ENCODE results near the gene KCTD14. TPM values are rescaled to one million over a fixed set of nuclear protein-coding genes. Genes with fewer than 3 reads are reported as not detected.
A peak's percentile ranks its signal among the peaks of the same experiment; 100 is the strongest.

The KCTD14 gene
- total RNA-seq, 4 donors from 2014 or later: 11.6 to 23.7 (median 14.4) TPM

GRCh38 chr11:78009062-78009461 lies 14.0 kb downstream of the KCTD14 start:
- Histone ChIP-seq H3K4me1 (peaks cover 0 to 5% of the 10 kb centered on the region in 2 donors), H3K36me3 (no peaks in the 10 kb centered on the region), H3K27ac (peak overlapping the region in 1 of 3 donors; percentile 27), H3K4me3 (replicated peaks in 1 of 3) (no peak overlapping the region), H3K27me3 (no peaks in the 10 kb centered on the region), H3K9me3 (no peaks in the 10 kb centered on the region)
- intact Hi-C loops (cut with DNase I): no loop called here
- WGBS, 2 donors: 27 to 44% methylated on average over 2 of the region's 2 CpGs
- no peak for DNase-seq
- TF ChIP-seq POLR2A (IDR thresholded peaks at IDR 0.05): no peak
- TF ChIP-seq, protein P1, sequence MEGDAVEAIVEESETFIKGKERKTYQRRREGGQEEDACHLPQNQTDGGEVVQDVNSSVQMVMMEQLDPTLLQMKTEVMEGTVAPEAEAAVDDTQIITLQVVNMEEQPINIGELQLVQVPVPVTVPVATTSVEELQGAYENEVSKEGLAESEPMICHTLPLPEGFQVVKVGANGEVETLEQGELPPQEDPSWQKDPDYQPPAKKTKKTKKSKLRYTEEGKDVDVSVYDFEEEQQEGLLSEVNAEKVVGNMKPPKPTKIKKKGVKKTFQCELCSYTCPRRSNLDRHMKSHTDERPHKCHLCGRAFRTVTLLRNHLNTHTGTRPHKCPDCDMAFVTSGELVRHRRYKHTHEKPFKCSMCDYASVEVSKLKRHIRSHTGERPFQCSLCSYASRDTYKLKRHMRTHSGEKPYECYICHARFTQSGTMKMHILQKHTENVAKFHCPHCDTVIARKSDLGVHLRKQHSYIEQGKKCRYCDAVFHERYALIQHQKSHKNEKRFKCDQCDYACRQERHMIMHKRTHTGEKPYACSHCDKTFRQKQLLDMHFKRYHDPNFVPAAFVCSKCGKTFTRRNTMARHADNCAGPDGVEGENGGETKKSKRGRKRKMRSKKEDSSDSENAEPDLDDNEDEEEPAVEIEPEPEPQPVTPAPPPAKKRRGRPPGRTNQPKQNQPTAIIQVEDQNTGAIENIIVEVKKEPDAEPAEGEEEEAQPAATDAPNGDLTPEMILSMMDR (IDR thresholded peaks at IDR 0.05): no peak

GRCh38 chr11:78000193-78000592 lies 22.9 kb downstream of the KCTD14 start:
- no peak for TF ChIP-seq POLR2A (IDR thresholded peaks at IDR 0.05)
- TF ChIP-seq, protein P1 (IDR thresholded peaks at IDR 0.05): peak; percentile 35 to 73 (median 58)
- Histone ChIP-seq H3K4me1 (peaks cover 3% of the 10 kb centered on the region in 2 donors), H3K27ac (no peak overlapping the region), H3K9me3 (no peaks in the 10 kb centered on the region), H3K27me3 (no peaks in the 10 kb centered on the region), H3K4me3 (replicated peaks in 1 of 3) (no peak overlapping the region), H3K36me3 (no peaks in the 10 kb centered on the region)
- intact Hi-C loops (cut with DNase I): no loop called here
- DNase-seq: peak; percentile 59 to 63
- 0% methylated on average over 1 of the region's 1 CpG for WGBS, 2 donors

GRCh38 chr11:77999446-78000030 lies 23.5 kb downstream of the KCTD14 start:
- 100% methylated on average over 1 of the region's 1 CpG for WGBS, 2 donors
- no peak for TF ChIP-seq POLR2A (IDR thresholded peaks at IDR 0.05)
- TF ChIP-seq, protein P1 (IDR thresholded peaks at IDR 0.05): no peak
- no peak overlapping the region for H3K27ac ChIP-seq
- DNase-seq: no peak
- intact Hi-C loops (cut with DNase I): no loop called here
- peaks cover 5% of the 10 kb centered on the region in 2 donors for H3K4me1 ChIP-seq
- H3K9me3 ChIP-seq: no peaks in the 10 kb centered on the region
- H3K27me3 ChIP-seq: no peaks in the 10 kb centered on the region
- H3K4me3 ChIP-seq (replicated peaks in 1 of 3): no peak overlapping the region
- H3K36me3 ChIP-seq: no peaks in the 10 kb centered on the region

DNA sequence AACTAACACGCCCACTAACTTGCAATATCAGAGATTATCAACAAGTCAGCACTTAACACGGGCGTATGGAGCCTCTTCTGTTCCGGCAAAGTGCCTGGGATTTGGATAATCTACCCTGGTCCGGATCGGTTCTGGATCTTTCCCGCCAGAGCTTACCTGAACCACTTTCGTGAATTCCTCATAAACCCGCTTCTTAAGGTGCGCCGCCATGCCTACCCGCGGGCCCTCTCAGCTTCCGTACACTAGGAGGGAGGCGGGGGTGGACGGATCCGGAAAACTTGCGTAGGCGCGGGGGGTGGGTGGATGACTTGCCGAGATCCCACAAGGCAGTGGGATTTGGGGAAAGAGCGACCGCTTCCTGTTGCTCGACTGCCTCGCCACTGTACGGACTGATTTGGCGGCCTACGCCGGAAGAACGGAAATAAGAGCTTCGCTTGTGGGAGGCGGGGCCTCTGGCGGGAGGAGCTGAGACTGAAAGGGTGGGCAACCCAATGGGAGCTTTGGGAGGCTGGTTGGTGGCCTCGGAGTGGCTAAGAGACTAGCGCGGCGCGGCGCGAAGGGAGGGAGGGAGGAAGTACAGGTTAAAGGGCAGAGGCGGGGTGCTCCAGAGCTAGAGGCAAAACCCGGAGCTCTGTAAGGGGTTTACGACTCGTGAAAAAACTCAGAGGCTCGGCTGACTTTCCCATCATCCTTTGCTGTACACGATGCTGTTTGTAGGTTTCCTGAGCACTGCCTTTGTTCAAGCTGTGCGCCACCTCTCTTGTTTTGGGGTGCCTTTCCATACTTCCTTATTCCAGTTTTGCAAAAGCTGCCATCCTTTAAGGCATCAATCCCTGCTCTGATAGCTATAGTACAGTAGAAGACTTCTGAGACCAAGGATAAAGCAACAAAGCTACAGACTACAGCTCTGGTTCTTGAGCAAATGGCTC lies 28.4 kb downstream of the KCTD14 start, which contains the start of gene INTS4:
TSS of gene INTS4 (minus strand) at position 235 of the 929 bp plus-strand sequence. CDS start at position 210, 25 bp downstream.
- DNase-seq: peak; percentile 99
- intact Hi-C loops (cut with DNase I): loop anchor here (5.0 kb wide), 1 partner anchor 172 kb away; the partner anchor contains the start of genes AAMDC and RSF1
- Histone ChIP-seq H3K4me1 (peaks cover 9 to 14% of the 10 kb centered on the region in 2 donors), H3K27me3 (no peaks in the 10 kb centered on the region), H3K4me3 (replicated peaks in 1 of 3) (peak within 1 kb of the TSS; percentile 34 to 56 (median 49)), H3K36me3 (peaks cover under 1 to 6% of the 10 kb centered on the region in 2 donors), H3K9me3 (no peaks in the 10 kb centered on the region), H3K27ac (peak within 1 kb of the TSS; percentile 63 to 84 (median 68))
- WGBS, 2 donors: 1% methylated on average over 45 to 47 of the region's 47 CpGs
- TF ChIP-seq, protein P1 (IDR thresholded peaks at IDR 0.05): no peak
- peak in 1 of 2 donors; percentile 49 for TF ChIP-seq POLR2A (IDR thresholded peaks at IDR 0.05)
